SH-SY5Y (cell line): ENCODE data around the gene LAMA5.

Experiments
- GATA2 ChIP-seq: IDR thresholded peaks from 2 replicates; pipeline ENCODE4 v1.6.1; 2011; ENCODE audit warnings: mild to moderate bottlenecking, low read depth, low read length
- GATA3 ChIP-seq: IDR thresholded peaks from 2 replicates; pipeline ENCODE4 v1.6.1; 2011; ENCODE audit warnings: low read depth, mild to moderate bottlenecking, low read length, moderate library complexity

LAMA5 gene

GRCh38 chr20:62372042-62372993, 5.2 kb upstream of the LAMA5 start:
- no peak for TF ChIP-seq GATA3
- no peak for TF ChIP-seq GATA2

- TF ChIP-seq GATA2 (no peak), GATA3 (no peak)
Measured at GRCh38 chr20:62371588-62372041, 4.5 kb upstream of the LAMA5 start.

GRCh38 chr20:62370807-62371587, 3.9 kb upstream of the LAMA5 start:
- no peak for TF ChIP-seq GATA2
- no peak for TF ChIP-seq GATA3

- TF ChIP-seq GATA3: no peak
- no peak for TF ChIP-seq GATA2
Measured at GRCh38 chr20:62370115-62370806, 3.1 kb upstream of the LAMA5 start.

- no peak for TF ChIP-seq GATA2
- TF ChIP-seq GATA3: no peak
Measured at GRCh38 chr20:62369815-62370114, 2.7 kb upstream of the LAMA5 start.

GRCh38 chr20:62368976-62369814, 2.1 kb upstream of the LAMA5 start:
- TF ChIP-seq GATA3 (no peak), GATA2 (no peak)

GRCh38 chr20:62368392-62368975, 1.4 kb upstream of the LAMA5 start:
- TF ChIP-seq GATA3 (no peak), GATA2 (no peak)

GRCh38 chr20:62367633-62368391, 700 bp upstream of the LAMA5 start:
- no peak for TF ChIP-seq GATA3
- no peak for TF ChIP-seq GATA2

GRCh38 chr20:62366370-62367135, 559 bp downstream of the LAMA5 start:
- TF ChIP-seq GATA2 (no peak), GATA3 (no peak)

GRCh38 chr20:62365814-62366369, 1.2 kb downstream of the LAMA5 start:
- TF ChIP-seq GATA2 (no peak), GATA3 (no peak)

- TF ChIP-seq GATA3 (no peak), GATA2 (no peak)
Measured at GRCh38 chr20:62364911-62365736, 2.0 kb downstream of the LAMA5 start.
